Stomach smooth muscle (tissue), 2 donors: ENCODE results near the gene PLD3.
"Not testable (repeated sequence)": the region's sequence is repeated elsewhere in the genome, so short reads cannot be mapped to it uniquely, and the experiment has no call there.

Experiments used
- H3K27ac ChIP-seq: one replicate; pipeline ENCODE4 v1.7.0; 2013; ENCODE audit warnings: mild to moderate bottlenecking, low read length, inconsistent platforms
- H3K27me3 ChIP-seq, 2 donors: one replicate each; pipeline ENCODE4 v1.7.0; 2013; ENCODE audit warnings: low read length in 2 of 2; ENCODE audit not compliant: insufficient read depth in 2 of 2, control insufficient read depth in 1 of 2
- H3K36me3 ChIP-seq, 2 donors: one replicate each; pipeline ENCODE4 v1.7.0; 2013; ENCODE audit warnings: low read length in 2 of 2; ENCODE audit not compliant: control insufficient read depth in 2 of 2, insufficient read depth in 2 of 2
- H3K4me1 ChIP-seq: one replicate; pipeline ENCODE4 v1.7.0; 2013; ENCODE audit warnings: low read length; ENCODE audit not compliant: control insufficient read depth, insufficient read depth
- H3K4me3 ChIP-seq, 2 donors: one replicate each; pipeline ENCODE4 v1.7.0; 2013; ENCODE audit warnings: low read length in 2 of 2
- H3K9ac ChIP-seq, 2 donors: one replicate each; pipeline ENCODE4 v1.7.0; 2013; ENCODE audit warnings: low read length in 2 of 2, mild to moderate bottlenecking in 1 of 2
- H3K9me3 ChIP-seq, 2 donors: one replicate each; pipeline ENCODE4 v1.7.0; 2013; ENCODE audit warnings: low read length in 2 of 2; ENCODE audit not compliant: control insufficient read depth in 2 of 2
- donor health status: healthy.
- donor health status: Pancreatic carcinoma.

PLD3 gene

GRCh38 chr19:40332669-40333068, 15.8 kb upstream of the PLD3 start:
- Histone ChIP-seq H3K4me3 (no peak overlapping the region), H3K4me1 (no peaks in the 10 kb centered on the region), H3K27ac (no peak overlapping the region), H3K27me3 (no peaks in the 10 kb centered on the region), H3K9ac (no peak overlapping the region), H3K9me3 (no peaks in the 10 kb centered on the region), H3K36me3 (peaks cover 36 to 50% of the 10 kb centered on the region in 2 donors)

GRCh38 chr19:40333083-40333482, 15.4 kb upstream of the PLD3 start:
- not testable (repeated sequence) for H3K4me1 ChIP-seq, H3K27ac ChIP-seq, H3K9me3 ChIP-seq, H3K4me3 ChIP-seq, H3K9ac ChIP-seq, H3K27me3 ChIP-seq
- peaks cover 32 to 46% of the 10 kb centered on the region in 2 donors for H3K36me3 ChIP-seq

- Histone ChIP-seq H3K27me3 (no peaks in the 10 kb centered on the region), H3K36me3 (peaks cover 19 to 39% of the 10 kb centered on the region in 2 donors), H3K9ac (no peak overlapping the region), H3K27ac (no peak overlapping the region), H3K9me3 (no peaks in the 10 kb centered on the region), H3K4me3 (no peak overlapping the region), H3K4me1 (no peaks in the 10 kb centered on the region)
Observed at GRCh38 chr19:40335101-40335500, 13.4 kb upstream of the PLD3 start.

GRCh38 chr19:40335855-40336600, 12.5 kb upstream of the PLD3 start:
- Histone ChIP-seq H3K36me3 (peaks cover 15 to 34% of the 10 kb centered on the region in 2 donors), H3K27ac (no peak overlapping the region), H3K27me3 (no peaks in the 10 kb centered on the region), H3K4me3 (no peak overlapping the region), H3K9me3 (no peaks in the 10 kb centered on the region), H3K4me1 (no peaks in the 10 kb centered on the region), H3K9ac (no peak overlapping the region)

GRCh38 chr19:40336601-40336900, 11.9 kb upstream of the PLD3 start:
- Histone ChIP-seq H3K36me3 (peaks cover 10 to 31% of the 10 kb centered on the region in 2 donors), H3K9me3 (no peaks in the 10 kb centered on the region), H3K27ac (no peak overlapping the region), H3K4me1 (peaks cover under 1% of the 10 kb centered on the region), H3K4me3 (no peak overlapping the region), H3K27me3 (no peaks in the 10 kb centered on the region), H3K9ac (no peak overlapping the region)

- H3K36me3 ChIP-seq = peaks cover 10 to 26% of the 10 kb centered on the region in 2 donors
- no peaks in the 10 kb centered on the region for H3K27me3 ChIP-seq
- H3K4me1 ChIP-seq = peaks cover 5% of the 10 kb centered on the region
- H3K9ac ChIP-seq = no peak overlapping the region
- no peak overlapping the region for H3K4me3 ChIP-seq
- no peak overlapping the region for H3K27ac ChIP-seq
- H3K9me3 ChIP-seq = no peaks in the 10 kb centered on the region
Observed at GRCh38 chr19:40337107-40337506, 11.4 kb upstream of the PLD3 start.

- no peak overlapping the region for H3K9ac ChIP-seq
- H3K9me3 ChIP-seq = no peaks in the 10 kb centered on the region
- H3K36me3 ChIP-seq = peaks cover 10 to 25% of the 10 kb centered on the region in 2 donors
- peaks cover 5% of the 10 kb centered on the region for H3K4me1 ChIP-seq
- H3K27me3 ChIP-seq = no peaks in the 10 kb centered on the region
- H3K27ac ChIP-seq = no peak overlapping the region
- no peak overlapping the region for H3K4me3 ChIP-seq
Observed at GRCh38 chr19:40337594-40337993, 10.9 kb upstream of the PLD3 start.

- H3K9ac ChIP-seq = no peak overlapping the region
- no peak overlapping the region for H3K4me3 ChIP-seq
- H3K27me3 ChIP-seq = no peaks in the 10 kb centered on the region
- H3K9me3 ChIP-seq = no peaks in the 10 kb centered on the region
- no peak overlapping the region for H3K27ac ChIP-seq
- H3K36me3 ChIP-seq = peaks cover 4 to 16% of the 10 kb centered on the region in 2 donors
- peaks cover 5% of the 10 kb centered on the region for H3K4me1 ChIP-seq
Observed at GRCh38 chr19:40339018-40339728, 9.3 kb upstream of the PLD3 start.

- Histone ChIP-seq H3K27me3 (no peaks in the 10 kb centered on the region), H3K36me3 (peaks cover 0 to 6% of the 10 kb centered on the region in 2 donors), H3K4me1 (peaks cover 7% of the 10 kb centered on the region), H3K9ac (peak overlapping the region in 1 of 2 donors; percentile 5), H3K9me3 (no peaks in the 10 kb centered on the region), H3K27ac (peak overlapping the region; percentile 37), H3K4me3 (no peak overlapping the region)
Observed at GRCh38 chr19:40341601-40342482, 6.7 kb upstream of the PLD3 start.

- Histone ChIP-seq H3K9ac (no peak overlapping the region), H3K36me3 (peaks cover 0 to 6% of the 10 kb centered on the region in 2 donors), H3K27ac (no peak overlapping the region), H3K4me1 (peaks cover 17% of the 10 kb centered on the region), H3K27me3 (no peaks in the 10 kb centered on the region), H3K4me3 (no peak overlapping the region), H3K9me3 (no peaks in the 10 kb centered on the region)
Observed at GRCh38 chr19:40342644-40343311, 5.7 kb upstream of the PLD3 start.
